HepG2 (cell line): ENCODE data around the gene ATP4A. TPM values are rescaled to one million over a fixed set of nuclear protein-coding genes. Genes with fewer than 3 reads are reported as not detected.
A peak's percentile ranks its signal among the peaks of the same experiment; 100 is the strongest.

ENCODE experiments used
- ATAC-seq: fragments of 200-7000 bp; cut with Tn5 transposase; 3 replicates; pipeline ENCODE4 v1.9.1; 2020; ENCODE audit warnings: mild to moderate bottlenecking, moderate library complexity
- BruUV-seq: library from RNA; stranded (reverse); fragments of 400-500 nt; replicated peaks from 2 replicates; lab custom pipeline; 2021; lab: Mats Ljungman, UMichigan
- CTCF ChIA-PET: fragments of 300-600 bp; formaldehyde crosslinking; extraction: SDS; loops from one replicate; lab custom pipeline; 2021; ENCODE audit warnings: low total read pairs, inconsistent platforms, low intra/inter-chr PET ratio; lab: Yijun Ruan, JAX
- POLR2A ChIA-PET: fragments of 350-600 bp; sonication (Branson Sonifier 250); formaldehyde crosslinking; loops from one replicate; lab custom pipeline; 2020; ENCODE audit warnings: antibody characterized with exemption, inconsistent platforms; lab: Yijun Ruan, JAX
- DNase-seq: peaks from one replicate; pipeline ENCODE4 v3.0.0-alpha.2; 2015; ENCODE audit warnings: low spot score
- FAIRE-seq: peaks from 3 replicates; lab custom pipeline; 2011; peaks lifted over from hg19 to GRCh38; lab: Jason Lieb, UNC
- H2AFZ ChIP-seq: one replicate; pipeline ENCODE4 v1.6.1; 2011; ENCODE audit warnings: low read length, inconsistent platforms
- H3K27ac ChIP-seq: fragments of 300-600 bp; 3 replicates; pipeline ENCODE4 v1.8.0; 2011; ENCODE audit warnings: mixed run types, mild to moderate bottlenecking, mixed read lengths, low read length, inconsistent platforms; ENCODE audit not compliant: insufficient read depth; ENCODE audit errors: extremely low read length
- H3K27me3 ChIP-seq, 2 experiments: fragments of 200-600 bp in 1 of 2; 2 replicates in 1 of 2; 3 replicates in 1 of 2; pipeline versions ENCODE4 v1.6.0 to v1.8.0; 2011; ENCODE audit warnings: low read length in 2 of 2, mild to moderate bottlenecking in 2 of 2, moderate library complexity in 2 of 2, inconsistent platforms in 1 of 2; ENCODE audit not compliant: insufficient read depth in 2 of 2, control insufficient read depth in 1 of 2
- H3K36me3 ChIP-seq, 2 experiments: fragments of 200-600 bp in 1 of 2; replicated peaks in 1 of 2; 2 replicates in 1 of 2; 3 replicates in 1 of 2; pipeline versions ENCODE4 v1.5.1 to v1.8.0; 2011; ENCODE audit warnings: low read length in 2 of 2, inconsistent platforms in 1 of 2; ENCODE audit not compliant: insufficient read depth in 2 of 2, control insufficient read depth in 1 of 2
- H3K4me1 ChIP-seq: 2 replicates; pipeline ENCODE4 v1.5.1; 2012; ENCODE audit warnings: low read length, inconsistent platforms; ENCODE audit not compliant: insufficient read depth
- H3K4me2 ChIP-seq: 2 replicates; pipeline ENCODE4 v1.6.0; 2011; ENCODE audit warnings: low read depth, low read length, inconsistent platforms
- H3K4me3 ChIP-seq, 3 experiments: fragments of 200-600 bp in 1 of 3; sonication (generic), shearing (Covaris generic) in 1 of 3; replicated peaks in 1 of 3; 2 replicates each; pipeline ENCODE4 v1.5.1; 2011 to 2016; ENCODE audit warnings: low read length in 3 of 3, inconsistent platforms in 2 of 3, low read depth in 2 of 3, mild to moderate bottlenecking in 2 of 3, control low read depth in 1 of 3, mixed read lengths in 1 of 3; ENCODE audit not compliant: insufficient read depth in 1 of 3
- H3K79me2 ChIP-seq: one replicate; pipeline ENCODE4 v1.6.1; 2011; ENCODE audit warnings: low read length, inconsistent platforms; ENCODE audit not compliant: insufficient read depth
- H3K9ac ChIP-seq: 2 replicates; pipeline ENCODE4 v1.6.0; 2011; ENCODE audit warnings: mild to moderate bottlenecking, low read depth, low read length, inconsistent platforms; ENCODE audit not compliant: insufficient read depth
- H3K9me3 ChIP-seq: 2 replicates; pipeline ENCODE4 v1.5.1; 2012; ENCODE audit warnings: mild to moderate bottlenecking, low read length
- H4K20me1 ChIP-seq: 2 replicates; pipeline ENCODE4 v1.6.0; 2011; ENCODE audit warnings: inconsistent platforms, mild to moderate bottlenecking, low read length, moderate library complexity; ENCODE audit not compliant: insufficient read depth
- POLR2G ChIP-seq: fragments of 200-400 bp; formaldehyde crosslinking; IDR thresholded peaks from 2 replicates; pipeline ENCODE4 v1.6.1; 2018; ENCODE audit warnings: mild to moderate bottlenecking, low read depth, low read length, moderate library complexity
- RBAK ChIP-seq: sonication (generic); formaldehyde crosslinking; IDR thresholded peaks from 2 replicates; pipeline ENCODE4 v1.5.1; 2020; ENCODE audit warnings: mild to moderate bottlenecking, missing genetic modification reagents
- REPIN1 ChIP-seq: sonication (generic); formaldehyde crosslinking; IDR thresholded peaks from 2 replicates; pipeline ENCODE4 v1.8.0; 2022; ENCODE audit warnings: missing genetic modification reagents, low read depth, mild to moderate bottlenecking, borderline replicate concordance
- ZC3H13 ChIP-seq: sonication (generic); formaldehyde crosslinking; IDR thresholded peaks from 2 replicates; pipeline ENCODE4 v1.8.1; 2023; ENCODE audit warnings: mild to moderate bottlenecking, missing genetic modification reagents, moderate library complexity
- ZMYM3 ChIP-seq: sonication (generic); formaldehyde crosslinking; IDR thresholded peaks from 2 replicates; pipeline ENCODE4 v1.5.1; 2020; ENCODE audit warnings: mild to moderate bottlenecking, missing genetic modification reagents
- ZNF121 ChIP-seq: sonication (generic); formaldehyde crosslinking; IDR thresholded peaks from 2 replicates; pipeline ENCODE4 v1.5.0; 2020; ENCODE audit warnings: mild to moderate bottlenecking, missing genetic modification reagents
- ZNF546 ChIP-seq: sonication (generic); formaldehyde crosslinking; conservative IDR thresholded peaks from 2 replicates; pipeline ENCODE4 v1.8.1; 2023; ENCODE audit warnings: mild to moderate bottlenecking, missing genetic modification reagents
- WGBS: methylation state at CpG from one replicate; pipeline ENCODE4 v1.1.6; 2017; ENCODE audit warnings: low lambda C conversion rate; 5-methylcytosine and 5-hydroxymethylcytosine counted together
- in situ Hi-C: cut with HindIII; loops from 2 replicates; pipeline ENCODE4 v1.10.0; 2017; ENCODE audit warnings: low pct_unique_long_range_greater_than_20kb; ENCODE audit not compliant: extremely low pct_ligation_motif_present
- intact Hi-C: fragments of 100-400 bp; cut with micrococcal nuclease; formaldehyde crosslinking; loops from one replicate; pipeline ENCODE4 v1.10.0; 2022; ENCODE audit not compliant: unreplicated experiment
- polyA plus RNA-seq, 8 experiments: library from polyadenylated mRNA; depleted of rRNA in 3 of 8; stranded (reverse) in 7 of 8; unstranded in 1 of 8; fragments of >200 nt; fragmentation: Illumina TruSeq in 4 of 8; extraction: Trizol in 4 of 8; gene quantifications; 2 replicates each; pipeline versions ENCODE4 v1.2.1 to v1.2.3, GENCODE V29; 2011 to 2016; ENCODE audit warnings: low read depth in 4 of 8, missing spikeins in 1 of 8, mixed read lengths in 1 of 8; ENCODE audit not compliant: insufficient read depth in 1 of 8
- total RNA-seq, 5 experiments: library from RNA; depleted of rRNA; stranded (reverse); fragments of >200 nt; fragmentation: Illumina TruSeq; extraction: Trizol; gene quantifications; 2 replicates each; pipeline ENCODE4 v1.2.3, GENCODE V29; 2016; ENCODE audit warnings: low read depth in 1 of 5
- TF ChIP-seq, protein P1 (sequence below): IDR thresholded peaks from 2 replicates; pipeline ENCODE4 v1.6.1; 2016; ENCODE audit warnings: mild to moderate bottlenecking
- TF ChIP-seq, protein P2 (sequence below): sonication (generic); formaldehyde crosslinking; IDR thresholded peaks from 2 replicates; pipeline ENCODE4 v1.5.0; 2020; ENCODE audit warnings: mild to moderate bottlenecking, missing genetic modification reagents
- TF ChIP-seq, protein P3 (sequence below): IDR thresholded peaks from 2 replicates; pipeline ENCODE4 v1.6.1; 2016; ENCODE audit warnings: low read depth, control low read depth

ATP4A gene
- total and polyA plus RNA-seq, 2 of the 13 experiments (the other 11 are each of a cell fraction or from before 2014, with no cell fraction given), result 0.08 to 0.11 TPM

DNA sequence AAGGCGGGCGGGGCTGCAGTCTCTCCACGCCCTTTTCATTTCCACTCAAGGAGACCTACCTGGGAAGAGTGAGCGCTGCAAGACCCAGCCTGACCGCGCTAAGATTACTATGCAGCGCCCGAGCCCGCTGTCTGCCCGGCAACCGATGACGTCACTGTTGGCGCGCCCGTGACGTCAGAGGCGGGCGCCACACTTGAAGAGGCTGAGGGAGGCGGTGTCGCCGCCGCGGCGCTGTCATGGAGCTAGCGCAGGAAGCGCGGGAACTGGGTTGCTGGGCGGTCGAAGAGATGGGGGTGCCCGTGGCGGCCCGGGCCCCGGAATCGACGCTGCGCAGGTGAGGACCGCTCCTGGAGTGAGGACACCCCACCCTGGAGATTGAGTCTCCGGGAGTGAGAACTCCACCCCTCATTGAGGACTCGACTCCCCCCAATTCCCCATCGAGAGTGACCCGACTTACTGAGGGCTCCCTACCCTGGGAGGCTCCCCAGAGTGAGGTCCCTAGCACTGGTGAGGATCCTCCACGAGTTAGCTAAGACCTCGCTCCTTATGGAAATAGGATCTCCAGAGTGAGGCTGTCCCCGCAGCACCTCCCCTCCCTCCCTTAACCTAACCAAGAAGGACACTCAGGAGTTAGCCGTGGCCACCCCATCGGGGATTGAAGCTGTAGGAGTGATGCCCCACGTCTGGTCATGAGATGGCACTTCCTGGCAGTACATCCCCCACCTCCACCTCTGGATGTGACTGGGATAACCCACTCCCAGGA lies 49.3 kb upstream of the ATP4A start, which contains the start of gene HAUS5 (continued):
- TF ChIP-seq, protein P1, sequence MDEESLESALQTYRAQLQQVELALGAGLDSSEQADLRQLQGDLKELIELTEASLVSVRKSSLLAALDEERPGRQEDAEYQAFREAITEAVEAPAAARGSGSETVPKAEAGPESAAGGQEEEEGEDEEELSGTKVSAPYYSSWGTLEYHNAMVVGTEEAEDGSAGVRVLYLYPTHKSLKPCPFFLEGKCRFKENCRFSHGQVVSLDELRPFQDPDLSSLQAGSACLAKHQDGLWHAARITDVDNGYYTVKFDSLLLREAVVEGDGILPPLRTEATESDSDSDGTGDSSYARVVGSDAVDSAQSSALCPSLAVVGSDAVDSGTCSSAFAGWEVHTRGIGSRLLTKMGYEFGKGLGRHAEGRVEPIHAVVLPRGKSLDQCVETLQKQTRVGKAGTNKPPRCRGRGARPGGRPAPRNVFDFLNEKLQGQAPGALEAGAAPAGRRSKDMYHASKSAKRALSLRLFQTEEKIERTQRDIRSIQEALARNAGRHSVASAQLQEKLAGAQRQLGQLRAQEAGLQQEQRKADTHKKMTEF (CRISPR knock-in tag), result peak; percentile 78

DNA sequence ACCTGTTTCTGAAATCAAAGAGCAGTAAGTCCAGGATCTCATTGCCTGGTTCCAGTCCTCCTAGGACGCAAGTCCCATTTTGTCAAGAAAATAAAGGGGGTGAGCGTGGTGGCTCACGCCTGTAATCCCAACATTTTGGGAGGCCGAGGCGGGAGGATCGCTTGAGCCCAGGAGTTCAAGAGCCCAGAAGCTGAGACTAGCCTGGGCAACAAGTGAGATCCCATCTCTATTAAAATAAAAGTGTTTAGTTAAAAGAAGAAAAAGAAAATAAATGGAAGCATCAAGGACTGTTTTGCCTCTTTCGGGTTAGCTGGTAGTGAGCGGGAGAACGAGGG lies 48.7 kb upstream of the ATP4A start:
- H3K4me3 ChIP-seq, result peak overlapping the region; percentile 44 to 80 (median 64)
- H3K79me2 ChIP-seq, result no peaks in the 10 kb centered on the region
- peak overlapping the region; percentile 100 for H3K4me2 ChIP-seq
- DNase-seq (no peak), FAIRE-seq (no peak), ATAC-seq (no peak)
- in situ Hi-C loops, result no loop called here
- peaks cover 24% of the 10 kb centered on the region for H3K4me1 ChIP-seq
- no peaks in the 10 kb centered on the region; a peak in 1 of 5 replicates for H3K27me3 ChIP-seq
- no peaks in the 10 kb centered on the region for H4K20me1 ChIP-seq
- peaks cover 3 to 12% of the 10 kb centered on the region in 2 experiments; a peak in 3 of 5 replicates for H3K36me3 ChIP-seq
- peaks cover 11% of the 10 kb centered on the region for H3K9me3 ChIP-seq
- POLR2A ChIA-PET, result interaction anchor here (0.8 to 1.4 kb wide), 7 partner anchors 9 to 36 kb away, joined by 3 to 5 read pairs (median 4); partner anchors contain the start of genes COX6B1 and RBM42
- peak overlapping the region; percentile 84 for H3K9ac ChIP-seq
- WGBS, result 26% methylated on average over 9 of the region's 9 CpGs
- H2AFZ ChIP-seq, result no peak overlapping the region
- H3K27ac ChIP-seq, result peak overlapping the region; percentile 53
- no TSS peak for BruUV-seq
- intact Hi-C loops, result loop anchor here (10.0 kb wide), 1 partner anchor 57 kb away; no protein-coding TSS in a partner anchor
- CTCF ChIA-PET, result no interaction called here
- TF ChIP-seq ZC3H13 (CRISPR knock-in tag) (no peak), POLR2G (no peak), REPIN1 (CRISPR knock-in tag) (peak; percentile 13; the same call in 1 of the 2 replicates), RBAK (no peak), ZNF546 (0 out of 2 replicates have a peak, but pooled peaks have one; percentile 28), ZMYM3 (CRISPR knock-in tag) (0 out of 2 replicates have a peak, but pooled peaks have one; percentile 18), ZNF121 (CRISPR knock-in tag) (0 out of 2 replicates have a peak, but pooled peaks have one; percentile 32)
- TF ChIP-seq, protein P2, sequence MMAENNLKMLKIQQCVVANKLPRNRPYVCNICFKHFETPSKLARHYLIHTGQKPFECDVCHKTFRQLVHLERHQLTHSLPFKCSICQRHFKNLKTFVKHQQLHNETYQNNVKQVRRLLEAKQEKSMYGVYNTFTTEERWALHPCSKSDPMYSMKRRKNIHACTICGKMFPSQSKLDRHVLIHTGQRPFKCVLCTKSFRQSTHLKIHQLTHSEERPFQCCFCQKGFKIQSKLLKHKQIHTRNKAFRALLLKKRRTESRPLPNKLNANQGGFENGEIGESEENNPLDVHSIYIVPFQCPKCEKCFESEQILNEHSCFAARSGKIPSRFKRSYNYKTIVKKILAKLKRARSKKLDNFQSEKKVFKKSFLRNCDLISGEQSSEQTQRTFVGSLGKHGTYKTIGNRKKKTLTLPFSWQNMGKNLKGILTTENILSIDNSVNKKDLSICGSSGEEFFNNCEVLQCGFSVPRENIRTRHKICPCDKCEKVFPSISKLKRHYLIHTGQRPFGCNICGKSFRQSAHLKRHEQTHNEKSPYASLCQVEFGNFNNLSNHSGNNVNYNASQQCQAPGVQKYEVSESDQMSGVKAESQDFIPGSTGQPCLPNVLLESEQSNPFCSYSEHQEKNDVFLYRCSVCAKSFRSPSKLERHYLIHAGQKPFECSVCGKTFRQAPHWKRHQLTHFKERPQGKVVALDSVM (CRISPR knock-in tag), result peak; percentile 82
- TF ChIP-seq, protein P3, sequence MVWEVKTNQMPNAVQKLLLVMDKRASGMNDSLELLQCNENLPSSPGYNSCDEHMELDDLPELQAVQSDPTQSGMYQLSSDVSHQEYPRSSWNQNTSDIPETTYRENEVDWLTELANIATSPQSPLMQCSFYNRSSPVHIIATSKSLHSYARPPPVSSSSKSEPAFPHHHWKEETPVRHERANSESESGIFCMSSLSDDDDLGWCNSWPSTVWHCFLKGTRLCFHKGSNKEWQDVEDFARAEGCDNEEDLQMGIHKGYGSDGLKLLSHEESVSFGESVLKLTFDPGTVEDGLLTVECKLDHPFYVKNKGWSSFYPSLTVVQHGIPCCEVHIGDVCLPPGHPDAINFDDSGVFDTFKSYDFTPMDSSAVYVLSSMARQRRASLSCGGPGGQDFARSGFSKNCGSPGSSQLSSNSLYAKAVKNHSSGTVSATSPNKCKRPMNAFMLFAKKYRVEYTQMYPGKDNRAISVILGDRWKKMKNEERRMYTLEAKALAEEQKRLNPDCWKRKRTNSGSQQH (CRISPR knock-in tag), result 0 out of 2 replicates have a peak, but pooled peaks have one; percentile 7
